HG02588 (cell line): Measurements from ENCODE around the gene ITGA6.

Experiments
- ATAC-seq: cut with Tn5 transposase; IDR thresholded peaks from one replicate; pipeline ENCODE4 v1.9.1; 2021; ENCODE audit warnings: mild to moderate bottlenecking, moderate library complexity; ENCODE audit not compliant: unreplicated experiment

Gene ITGA6

DNA sequence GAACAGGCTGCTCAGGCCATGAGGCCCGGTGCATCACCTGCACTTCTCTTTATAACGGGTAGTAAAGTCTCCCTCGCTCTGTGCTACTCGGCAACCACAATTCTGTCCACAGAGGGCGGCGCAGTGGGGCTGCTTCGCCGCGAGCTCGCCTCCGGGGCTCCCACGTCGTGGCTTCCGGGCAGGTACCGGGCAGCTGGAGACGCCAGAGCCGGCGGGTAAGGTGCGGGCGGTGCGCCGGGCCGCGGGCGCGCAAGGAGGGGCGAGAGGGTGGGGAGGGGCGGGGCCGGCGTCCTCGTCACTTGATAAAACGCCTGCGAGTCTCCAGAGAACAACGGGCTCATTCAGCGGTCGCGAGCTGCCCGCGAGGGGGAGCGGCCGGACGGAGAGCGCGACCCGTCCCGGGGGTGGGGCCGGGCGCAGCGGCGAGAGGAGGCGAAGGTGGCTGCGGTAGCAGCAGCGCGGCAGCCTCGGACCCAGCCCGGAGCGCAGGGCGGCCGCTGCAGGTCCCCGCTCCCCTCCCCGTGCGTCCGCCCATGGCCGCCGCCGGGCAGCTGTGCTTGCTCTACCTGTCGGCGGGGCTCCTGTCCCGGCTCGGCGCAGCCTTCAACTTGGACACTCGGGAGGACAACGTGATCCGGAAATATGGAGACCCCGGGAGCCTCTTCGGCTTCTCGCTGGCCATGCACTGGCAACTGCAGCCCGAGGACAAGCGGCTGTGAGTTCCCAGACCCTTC is at the start of gene ITGA6:
ITGA6 (plus strand) TSS at position 331 of the 734 bp plus-strand sequence.
- peak; percentile 57 for ATAC-seq

DNA sequence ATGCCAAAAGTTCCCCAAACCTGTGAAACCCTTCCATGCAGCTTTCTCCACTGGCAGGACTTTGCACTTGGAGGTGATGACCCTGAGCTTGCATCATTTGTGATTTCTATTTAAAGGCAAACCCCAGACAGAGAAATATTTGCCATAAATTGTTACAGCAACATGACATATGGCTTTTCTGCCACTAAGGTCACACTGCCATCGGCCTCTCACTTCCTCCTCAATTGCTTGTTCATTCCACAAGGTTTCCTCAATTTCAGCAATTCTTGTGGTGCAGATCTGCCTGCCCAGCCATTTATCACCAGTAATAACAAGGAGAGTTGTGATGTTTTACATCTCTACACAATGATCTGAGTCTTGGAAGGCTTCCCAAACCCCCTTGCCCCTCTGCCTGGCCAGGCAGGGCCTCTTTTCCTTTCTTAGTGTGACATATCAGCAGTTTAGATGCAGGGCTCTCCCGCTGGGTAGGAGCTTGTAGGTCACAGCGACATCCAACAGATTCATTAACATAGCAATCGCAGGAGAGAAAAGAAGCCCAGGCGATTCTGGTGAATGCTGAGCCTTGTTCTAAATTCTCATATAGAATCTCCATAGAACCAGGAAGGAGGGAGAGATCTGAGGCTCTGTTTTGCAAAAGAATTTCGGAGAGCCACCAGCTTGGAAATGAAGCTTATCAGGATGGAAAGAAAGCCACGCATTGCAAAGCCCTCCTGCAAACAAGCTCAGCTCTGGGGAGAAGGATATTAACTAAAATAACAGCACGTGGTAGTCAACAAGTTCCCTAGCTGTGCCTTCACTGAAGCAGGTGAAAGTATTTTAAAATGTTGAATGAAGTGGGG is 46.7 kb upstream of the ITGA6 start:
- ATAC-seq, result no peak

DNA sequence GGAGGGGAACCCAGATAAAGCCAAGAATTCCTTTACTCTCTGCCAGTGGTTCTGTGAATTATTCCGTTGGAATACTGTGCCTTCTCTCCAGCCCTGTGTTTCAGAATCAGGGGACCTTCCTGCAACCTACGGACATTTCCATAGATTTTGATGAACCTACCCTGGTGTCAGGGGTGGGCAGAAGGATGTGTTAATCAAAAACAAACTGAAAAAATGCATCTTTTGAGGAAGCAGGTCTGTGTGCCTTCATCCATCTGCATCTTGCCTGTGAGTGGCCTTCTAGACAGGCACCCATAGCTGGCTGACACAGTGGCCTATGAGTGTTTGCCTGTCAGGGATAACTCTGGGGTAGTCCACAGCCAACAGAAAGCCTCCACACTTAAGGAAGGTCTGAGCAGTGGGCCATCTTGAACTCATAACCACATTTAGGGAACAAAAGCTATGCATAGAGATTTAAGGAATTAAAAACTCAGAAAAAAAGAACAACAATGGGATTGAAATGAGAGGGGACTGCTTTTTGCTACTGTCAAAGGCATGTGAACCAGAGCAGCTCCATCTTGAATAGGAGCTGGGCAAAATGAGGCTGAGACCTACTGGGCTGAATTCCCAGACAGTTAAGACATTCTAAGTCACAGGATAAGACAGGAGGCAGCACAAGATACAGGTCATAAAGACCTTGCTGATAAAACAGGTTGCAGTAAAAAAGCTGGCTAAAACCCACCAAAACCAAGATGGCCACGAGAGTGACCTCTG is 45.9 kb upstream of the ITGA6 start:
- ATAC-seq, result no peak

- ATAC-seq, result no peak
Measured at GRCh38 chr2:172387361-172387760, 40.0 kb upstream of the ITGA6 start.

DNA sequence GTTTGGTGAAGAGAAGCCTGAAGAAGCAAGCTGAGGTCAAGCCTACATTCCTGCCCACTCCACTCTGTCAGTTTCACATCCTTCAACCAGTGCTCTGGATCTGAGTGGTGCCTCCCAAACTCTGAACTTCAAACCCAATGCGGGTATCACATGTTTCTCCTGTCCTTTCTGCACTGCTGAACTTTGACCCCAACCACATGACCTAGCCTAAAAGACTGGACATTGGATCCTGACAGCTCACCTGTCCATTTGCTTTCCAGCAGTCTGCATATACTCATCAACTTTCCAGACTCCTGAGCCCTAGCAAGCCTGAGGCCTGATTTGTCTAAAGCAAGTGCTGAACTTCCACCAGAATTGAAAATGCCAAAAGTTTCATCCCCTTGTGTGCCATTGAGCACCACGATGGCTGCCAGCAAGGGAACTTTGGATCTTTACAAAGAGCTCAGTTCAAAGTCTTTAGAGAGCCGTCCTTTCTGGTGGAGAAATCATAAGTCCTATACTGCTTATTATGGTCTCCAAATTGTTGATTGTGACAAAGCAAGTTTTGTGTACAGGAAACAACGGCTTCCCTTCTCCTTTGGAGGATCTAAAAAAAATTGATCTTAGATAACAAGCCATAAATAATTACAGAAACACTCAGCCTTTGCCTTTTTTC is 37.6 kb upstream of the ITGA6 start:
- no peak for ATAC-seq

- no peak for ATAC-seq
Measured at GRCh38 chr2:172394002-172394401, 33.4 kb upstream of the ITGA6 start.

GRCh38 chr2:172395503-172395902 is 31.9 kb upstream of the ITGA6 start:
- ATAC-seq, result no peak

DNA sequence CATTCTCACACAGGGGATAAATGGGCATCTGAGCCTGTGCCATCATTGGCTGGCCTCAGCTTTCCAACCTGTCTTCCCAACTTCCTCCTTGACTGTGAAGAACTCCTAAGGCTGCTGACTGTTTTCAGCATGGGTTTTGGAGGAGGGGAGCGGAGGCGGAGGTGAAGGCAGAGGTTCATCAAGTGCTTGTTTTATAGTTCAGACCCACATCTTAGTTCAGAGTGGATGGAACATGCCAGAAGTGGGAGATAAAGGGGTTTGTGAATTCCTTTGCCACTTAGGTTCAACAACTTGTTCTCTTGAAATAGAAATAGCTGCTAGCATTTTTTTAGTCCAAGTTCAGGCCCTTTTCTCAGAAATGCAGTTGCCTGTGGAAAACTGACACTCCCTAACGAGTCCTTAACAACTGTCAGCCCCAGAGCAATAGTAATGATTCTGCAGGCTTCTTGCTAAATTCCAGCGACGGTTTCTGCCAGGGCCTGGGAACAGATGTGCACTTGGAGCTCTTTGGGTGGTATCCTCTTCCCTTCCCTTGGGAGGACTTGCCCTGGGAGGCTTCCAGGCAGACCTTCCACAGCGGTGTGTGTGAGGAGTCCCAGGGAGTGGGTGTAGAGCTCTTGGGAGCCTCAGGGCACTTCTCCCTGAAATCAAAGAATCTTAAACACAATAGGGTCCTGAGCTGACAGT is 30.1 kb upstream of the ITGA6 start:
- ATAC-seq, result no peak

- no peak for ATAC-seq
Measured at GRCh38 chr2:172398440-172398839, 28.9 kb upstream of the ITGA6 start.

GRCh38 chr2:172399765-172400164 is 27.6 kb upstream of the ITGA6 start:
- ATAC-seq, result no peak

- ATAC-seq, result no peak
Measured at GRCh38 chr2:172402198-172402597, 25.2 kb upstream of the ITGA6 start.

DNA sequence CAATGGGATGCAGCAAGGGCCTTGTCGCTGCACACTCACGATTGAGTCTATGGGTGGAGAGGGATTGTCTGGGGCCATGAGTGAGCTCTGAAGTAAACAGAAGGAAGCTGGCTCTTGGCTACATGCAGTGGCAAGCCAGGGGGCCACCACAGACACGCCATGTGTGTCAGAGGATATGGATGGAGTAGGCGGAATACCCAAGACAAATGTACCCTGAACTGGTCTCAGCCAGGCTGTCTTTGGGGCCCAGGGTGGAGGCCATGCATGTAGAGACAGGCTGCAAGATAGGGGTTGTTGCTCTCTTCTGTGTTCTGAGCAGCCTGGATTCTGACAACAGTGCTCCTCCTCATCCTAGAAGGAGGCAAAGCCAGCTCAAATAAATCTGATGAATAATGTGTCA is 24.0 kb upstream of the ITGA6 start:
- ATAC-seq, result no peak

GRCh38 chr2:172403881-172404468 is 23.4 kb upstream of the ITGA6 start:
- ATAC-seq, result no peak

GRCh38 chr2:172404824-172405223 is 22.6 kb upstream of the ITGA6 start:
- ATAC-seq, result no peak

- no peak for ATAC-seq
Measured at GRCh38 chr2:172405673-172406072, 21.7 kb upstream of the ITGA6 start.

GRCh38 chr2:172408143-172408766 is 19.1 kb upstream of the ITGA6 start:
- ATAC-seq, result no peak

GRCh38 chr2:172409042-172409441 is 18.3 kb upstream of the ITGA6 start:
- no peak for ATAC-seq

- ATAC-seq, result no peak
Measured at GRCh38 chr2:172412984-172413492, 14.3 kb upstream of the ITGA6 start.

DNA sequence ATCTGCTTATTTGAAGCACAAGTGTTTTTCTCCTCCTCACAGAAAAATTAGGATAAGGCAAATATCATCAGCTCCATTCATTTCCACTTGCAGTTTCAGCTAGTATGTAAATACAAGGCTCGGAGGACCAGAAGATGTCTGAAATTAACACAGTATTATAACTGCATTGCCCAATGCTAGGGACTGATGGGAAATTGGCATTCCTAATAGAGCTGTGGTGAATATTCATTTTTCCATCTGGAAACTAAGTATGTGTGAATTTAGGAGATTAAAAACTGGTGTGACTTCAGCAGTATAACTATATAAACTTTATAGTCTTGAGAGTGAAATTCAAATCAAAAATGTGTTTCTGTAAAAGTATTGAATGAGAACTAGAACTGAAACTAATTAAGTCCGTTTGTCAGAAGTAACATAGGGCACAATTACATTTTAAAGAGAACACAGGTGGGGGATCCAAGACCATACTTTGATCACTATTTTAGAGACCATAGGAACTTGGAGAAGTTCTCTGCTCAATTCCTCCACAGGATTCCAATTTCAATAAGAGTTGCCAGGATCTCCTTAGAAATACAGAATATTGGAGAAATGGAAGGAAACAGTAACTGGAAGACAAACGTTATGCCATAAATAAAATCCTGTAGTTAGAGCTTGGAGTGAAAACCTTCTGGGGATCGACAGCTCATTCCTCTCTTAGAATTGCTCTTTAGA is 12.1 kb upstream of the ITGA6 start:
- no peak for ATAC-seq
